ENCODE measurements around the gene LYL1. TPM values are rescaled to one million over a fixed set of nuclear protein-coding genes. Genes with fewer than 3 reads are reported as not detected.

LYL1 gene
- total and polyA plus RNA-seq, 9 of the 15 experiments (the other 6 are each of a cell fraction or from before 2014, with no cell fraction given): 1.3 to 266 (median 34.0) TPM

- TF ChIP-seq RERE (CRISPR knock-in tag; IDR thresholded peaks at IDR 0.05; ENCODE audit: borderline replicate concordance) (no peak), GMEB1 (CRISPR knock-in tag; IDR thresholded peaks at IDR 0.05) (peak; percentile 85), HNRNPH1 (optimal IDR thresholded peaks at IDR 0.05; ENCODE audit: low read depth, low read length) (no peak), VEZF1 (CRISPR knock-in tag; IDR thresholded peaks at IDR 0.05) (peak; percentile 91), ZZZ3 (IDR thresholded peaks at IDR 0.05) (peak; percentile 76; the same call in 1 of the 2 replicates), NR4A1 (CRISPR knock-in tag; IDR thresholded peaks at IDR 0.05) (no peak), NR4A1 (tag; IDR thresholded peaks at IDR 0.05) (0 out of 2 replicates have a peak, but pooled peaks have one; percentile 44), ZNF24 (IDR thresholded peaks at IDR 0.05) (peak; percentile 16; the same call in 1 of the 2 replicates), DEAF1 (CRISPR knock-in tag; IDR thresholded peaks at IDR 0.05) (no peak), ZNF41 (CRISPR knock-in tag; conservative IDR thresholded peaks at IDR 0.05) (no peak), ZKSCAN3 (CRISPR knock-in tag; IDR thresholded peaks at IDR 0.05) (no peak), ZNF384 (IDR thresholded peaks at IDR 0.05; ENCODE audit: low read depth, low read length) (peak; percentile 34), RAD21 (CRISPR knock-in tag; conservative IDR thresholded peaks at IDR 0.05 in 1 of 2, IDR thresholded peaks at IDR 0.05 in 1 of 2) (peak; percentile 24 to 46; a peak in 3 of 4 replicates), NFRKB (IDR thresholded peaks at IDR 0.05; ENCODE audit: low read depth) (peak; percentile 68), EZH2 (IDR thresholded peaks at IDR 0.05; ENCODE audit: borderline replicate concordance, low read depth, low read length) (no peak), ZNF146 (CRISPR knock-in tag; IDR thresholded peaks at IDR 0.05; ENCODE audit: unreplicated experiment) (no peak), MYNN (IDR thresholded peaks at IDR 0.05) (no peak), MYNN (CRISPR knock-in tag; IDR thresholded peaks at IDR 0.05) (no peak), THRAP3 (IDR thresholded peaks at IDR 0.05; ENCODE audit: borderline replicate concordance) (0 out of 2 replicates have a peak, but pooled peaks have one; percentile 38)
These were observed 47.7 kb upstream of the LYL1 start, which contains the start of the genes IER2 and STX10 (continued) for GRCh38 chr19:13150187-13150930.

Measured in K562 (cell line).